Measurements from ENCODE around the gene TNPO3.

Gene TNPO3

DNA sequence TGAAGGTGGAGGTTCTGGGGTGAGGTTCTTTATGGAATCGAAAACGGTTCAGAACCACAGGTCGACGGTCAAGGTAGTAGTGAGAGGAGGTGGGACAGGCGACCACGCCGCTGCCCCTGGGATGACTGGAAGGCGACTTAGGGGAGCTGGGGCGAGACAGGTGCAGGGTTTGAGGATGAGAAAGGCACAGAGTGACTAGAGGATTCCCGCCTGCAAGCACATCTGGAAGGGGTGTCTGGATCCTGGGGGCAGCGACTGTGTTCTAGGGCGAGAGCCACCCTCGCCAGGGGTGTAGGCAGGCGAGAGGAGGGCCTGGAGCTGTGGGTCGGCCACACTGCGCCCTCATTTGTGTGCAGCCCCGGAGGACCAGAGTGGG is 117.7 kb downstream of the TNPO3 start:
- no peak for FAIRE-seq

DNA sequence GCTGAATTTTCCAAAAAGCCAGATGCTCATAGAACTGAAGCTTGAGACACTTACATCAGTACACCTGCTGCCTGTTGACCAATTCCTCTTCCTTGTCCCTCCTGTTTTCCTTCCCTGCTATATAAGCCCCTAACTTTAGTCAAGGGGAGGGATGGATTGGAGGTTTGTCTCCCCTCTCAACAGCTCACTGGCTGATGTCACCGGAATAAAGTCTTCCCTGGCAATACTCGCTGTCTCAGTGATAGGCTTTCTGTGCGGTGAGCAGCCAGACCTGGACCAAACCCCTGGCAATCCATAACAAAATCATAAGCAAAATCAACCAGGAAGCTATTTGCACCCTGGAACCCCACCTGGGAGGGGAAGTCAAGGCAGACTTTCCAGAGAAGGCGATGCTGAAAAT is 118.1 kb downstream of the TNPO3 start:
- no peak for FAIRE-seq

DNA sequence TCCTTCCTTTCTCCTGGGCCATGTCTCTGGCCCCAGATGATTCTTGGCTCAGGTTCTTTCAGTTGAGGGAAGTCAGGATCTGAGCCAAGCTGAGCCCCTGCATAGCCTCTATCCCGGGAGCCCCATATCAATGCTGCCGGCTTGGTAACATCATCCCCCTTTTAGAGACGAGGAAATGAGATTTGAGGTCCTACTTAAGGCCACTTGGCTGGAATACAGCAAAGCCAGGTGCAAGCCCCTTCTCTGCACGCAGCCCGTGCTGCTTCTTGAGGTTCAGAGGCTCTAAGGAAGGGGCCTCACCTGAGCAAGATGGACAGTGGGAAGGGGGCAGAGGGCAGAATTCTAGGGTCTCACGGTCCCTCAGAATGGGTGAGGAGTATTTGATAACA is 119.6 kb downstream of the TNPO3 start:
- no peak for FAIRE-seq

DNA sequence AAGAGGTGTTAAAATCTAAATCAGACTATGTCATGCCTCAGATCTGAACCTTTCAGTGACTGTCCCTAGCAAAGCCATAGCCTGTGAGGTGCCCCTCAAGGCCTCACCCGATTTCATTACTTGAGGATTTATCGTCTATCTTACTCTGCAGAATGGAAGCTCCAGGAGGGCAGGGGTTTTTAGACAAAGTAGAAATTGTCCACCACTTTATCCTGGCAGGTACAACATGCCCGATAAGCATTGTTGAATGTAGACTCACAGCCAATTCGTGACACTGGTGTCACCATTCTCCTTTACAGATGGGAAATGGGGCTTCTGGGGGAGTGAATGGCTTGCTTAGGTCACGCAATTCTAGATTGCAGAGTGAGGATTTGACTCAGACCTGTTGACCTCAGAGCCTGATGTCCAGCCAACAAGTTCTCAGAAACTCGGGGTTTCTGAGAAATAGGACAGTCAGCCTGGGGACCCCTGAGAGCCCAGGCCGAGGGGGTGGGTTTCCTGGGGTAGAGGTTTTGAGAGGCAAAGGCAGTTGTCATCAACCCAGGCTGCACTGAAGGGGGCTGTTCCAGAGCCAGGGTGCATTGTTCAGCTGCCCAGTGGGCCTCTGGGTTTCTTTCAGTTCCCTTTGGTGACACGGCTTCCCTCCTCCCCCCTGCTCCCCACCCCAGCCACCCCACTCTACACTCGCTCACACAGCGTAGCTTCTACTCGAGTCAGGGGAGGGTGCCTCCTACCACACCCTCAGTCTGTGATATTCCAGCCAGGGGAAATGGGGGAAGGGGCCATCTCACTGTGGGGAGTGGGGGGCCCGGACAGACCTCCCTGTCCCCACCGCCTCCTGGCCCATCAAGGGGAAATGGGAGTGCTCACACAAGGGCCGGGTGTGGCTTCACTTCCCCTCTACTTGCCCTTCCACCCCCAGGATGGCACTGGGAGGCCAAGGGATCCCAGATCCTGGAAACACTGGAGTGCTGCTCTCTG is 120.3 kb downstream of the TNPO3 start:
- FAIRE-seq = no peak

DNA sequence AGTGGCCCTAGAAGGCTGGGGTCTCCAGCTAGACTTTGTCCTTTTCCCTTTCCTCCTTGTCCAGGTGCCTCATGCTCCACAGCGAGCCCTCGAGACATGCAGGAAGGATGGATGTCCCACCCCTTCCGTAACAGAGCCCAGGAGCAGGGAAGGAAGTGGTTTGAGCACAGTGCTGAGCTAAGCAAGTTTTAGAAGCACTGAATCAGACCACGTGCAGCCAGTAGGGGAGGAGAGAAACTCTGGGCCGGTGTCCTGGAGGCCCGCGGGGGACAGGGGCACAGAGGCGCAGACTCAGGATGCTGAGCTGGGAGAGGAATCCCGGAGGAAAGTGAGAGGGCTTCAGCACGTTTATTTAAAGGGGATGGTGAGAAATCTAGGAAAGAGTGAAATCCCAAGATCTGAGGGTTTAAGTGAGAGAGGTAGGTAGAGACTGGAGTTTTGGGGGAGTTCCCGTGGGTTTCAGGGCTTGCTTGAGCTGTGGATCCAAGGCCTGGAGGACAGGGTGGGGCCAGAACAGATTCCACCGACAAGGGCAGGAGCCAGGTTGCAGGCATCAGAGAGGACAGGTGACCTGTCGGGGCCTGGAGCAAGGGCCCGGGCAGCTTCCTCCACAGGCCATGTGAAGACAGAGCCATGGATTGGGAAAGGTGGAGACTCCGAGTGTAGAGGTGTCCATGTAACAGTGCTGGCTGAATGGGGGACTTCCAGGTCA is 121.6 kb downstream of the TNPO3 start:
- FAIRE-seq = no peak

DNA sequence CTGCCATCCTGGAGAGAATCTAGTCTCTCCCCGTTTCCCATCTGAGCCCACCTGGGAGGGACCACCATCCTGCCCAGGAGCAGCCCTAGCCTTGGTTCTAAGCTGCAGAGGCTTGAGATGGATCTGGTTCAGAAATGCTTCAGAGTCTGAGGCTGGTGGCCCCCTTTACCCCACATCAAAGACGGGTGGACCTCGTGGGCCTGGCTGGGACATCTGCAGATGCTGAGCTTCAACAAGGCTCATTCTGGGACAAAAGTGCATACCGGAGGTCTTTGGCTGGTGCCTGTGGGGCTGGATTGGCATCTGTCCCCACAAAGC is 122.1 kb downstream of the TNPO3 start:
- FAIRE-seq = no peak

DNA sequence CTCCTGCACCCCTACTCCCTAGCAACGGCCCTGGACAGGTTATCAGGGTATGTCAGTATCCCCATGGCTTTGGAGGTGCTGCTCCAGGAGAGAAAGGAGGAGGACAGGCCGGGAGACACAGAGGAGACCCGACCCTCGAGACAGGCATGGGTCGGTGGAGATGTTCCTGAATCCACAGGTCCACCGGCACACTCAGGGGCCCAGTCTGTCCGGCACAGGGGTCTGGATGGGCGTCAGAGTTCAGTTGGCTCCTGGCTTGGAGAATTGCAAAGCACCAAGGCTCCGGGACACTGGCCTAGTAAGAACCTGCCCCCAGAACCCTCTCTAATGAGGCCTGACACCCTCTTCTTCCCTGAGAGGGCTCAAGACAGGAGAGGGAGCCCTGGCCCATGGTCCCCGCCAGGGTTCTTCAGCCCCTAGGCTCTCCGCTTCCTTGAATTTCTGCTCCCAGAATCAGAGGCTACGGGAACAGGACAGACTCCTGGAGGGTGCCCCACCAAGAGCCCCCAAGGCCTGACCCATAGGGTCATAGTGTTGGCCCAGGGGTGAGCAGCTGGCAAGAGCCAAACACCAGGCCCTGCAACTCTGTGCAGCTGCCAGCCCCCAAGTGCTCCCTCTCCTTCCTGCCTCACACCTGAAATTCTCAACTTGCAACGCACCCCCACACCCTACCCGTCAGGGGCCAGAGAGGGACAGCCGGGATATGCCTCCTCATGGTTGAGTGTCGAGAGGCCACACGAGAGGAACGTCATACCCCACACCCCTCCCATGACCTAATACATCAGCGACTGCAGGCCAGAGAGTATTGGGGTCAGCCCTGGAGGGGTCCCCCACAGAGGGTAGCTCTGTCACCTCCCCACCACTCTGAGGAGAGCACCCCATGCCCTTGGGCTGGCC is 122.7 kb downstream of the TNPO3 start:
- FAIRE-seq = no peak

DNA sequence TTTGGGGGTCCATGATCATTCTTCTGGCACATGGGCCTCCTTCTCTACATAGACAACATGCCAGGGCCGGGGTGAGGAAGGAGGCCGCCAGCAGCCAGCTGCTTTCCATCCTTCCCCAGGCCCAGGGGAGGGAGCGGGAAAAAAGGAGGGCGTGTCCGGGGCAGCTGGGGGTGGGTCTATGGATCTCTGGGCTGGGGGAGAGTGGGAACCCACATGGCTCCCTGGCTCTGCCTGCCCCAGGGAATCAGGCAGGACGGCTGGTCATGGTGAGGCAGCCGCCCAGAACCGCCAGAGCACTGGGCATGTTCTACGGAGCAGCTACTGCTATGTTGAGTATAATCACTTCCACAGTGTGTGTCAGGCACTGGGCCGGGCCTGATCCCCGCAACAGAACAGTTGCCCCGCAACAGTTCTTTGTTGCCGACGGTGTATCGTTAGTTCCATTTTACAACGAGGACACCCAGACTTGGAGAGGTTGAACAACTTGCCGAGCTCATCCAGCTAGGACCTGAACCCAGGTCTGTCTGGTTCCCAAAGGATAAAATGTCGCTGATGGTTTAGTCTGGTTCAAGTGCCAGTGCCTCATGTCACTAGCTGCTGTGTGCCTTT is 123.6 kb downstream of the TNPO3 start:
- no peak for FAIRE-seq

DNA sequence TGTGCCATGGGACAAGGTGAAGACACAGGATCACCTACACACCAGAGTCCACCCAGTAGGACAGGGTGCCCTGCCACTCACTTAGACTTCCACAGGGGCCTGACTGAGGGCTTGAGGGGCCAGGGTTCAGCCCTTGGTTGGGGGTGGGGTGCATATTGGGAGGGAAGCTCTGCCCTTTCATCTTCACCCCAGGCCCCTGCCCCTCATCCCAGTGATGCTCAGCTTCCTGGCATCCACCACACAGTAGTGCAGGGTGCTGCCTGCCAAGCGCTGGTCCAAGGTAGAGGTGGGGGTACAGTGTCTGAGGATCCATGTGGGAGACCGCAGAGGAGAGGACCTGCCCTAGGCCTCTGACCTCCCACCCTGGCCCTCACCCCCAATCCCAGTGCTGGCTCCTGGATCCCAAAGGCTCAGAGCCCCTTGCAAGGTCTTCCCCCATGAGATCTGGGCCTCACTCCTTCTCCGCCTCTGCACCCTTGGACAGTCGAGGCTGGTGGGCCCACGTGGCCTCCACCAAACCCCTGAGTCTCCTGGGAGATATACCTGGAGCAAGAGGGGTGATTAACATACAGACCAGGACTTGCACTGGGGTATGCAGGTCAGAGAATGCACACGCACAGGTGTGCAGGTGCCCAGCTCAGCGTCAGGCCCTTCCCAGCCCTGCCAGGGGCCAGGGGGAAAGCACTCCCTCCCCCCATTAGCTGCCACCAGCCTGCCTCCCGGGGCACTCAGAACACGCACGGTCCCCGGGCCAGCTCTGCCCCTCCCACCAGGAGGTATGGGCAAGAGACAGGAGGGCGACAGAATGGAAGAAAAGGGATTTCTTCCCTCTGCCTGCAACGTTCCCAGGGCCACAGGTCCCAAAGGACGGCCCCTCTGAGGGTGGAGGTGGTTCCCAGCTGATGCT is 125.8 kb downstream of the TNPO3 start:
- FAIRE-seq = no peak

DNA sequence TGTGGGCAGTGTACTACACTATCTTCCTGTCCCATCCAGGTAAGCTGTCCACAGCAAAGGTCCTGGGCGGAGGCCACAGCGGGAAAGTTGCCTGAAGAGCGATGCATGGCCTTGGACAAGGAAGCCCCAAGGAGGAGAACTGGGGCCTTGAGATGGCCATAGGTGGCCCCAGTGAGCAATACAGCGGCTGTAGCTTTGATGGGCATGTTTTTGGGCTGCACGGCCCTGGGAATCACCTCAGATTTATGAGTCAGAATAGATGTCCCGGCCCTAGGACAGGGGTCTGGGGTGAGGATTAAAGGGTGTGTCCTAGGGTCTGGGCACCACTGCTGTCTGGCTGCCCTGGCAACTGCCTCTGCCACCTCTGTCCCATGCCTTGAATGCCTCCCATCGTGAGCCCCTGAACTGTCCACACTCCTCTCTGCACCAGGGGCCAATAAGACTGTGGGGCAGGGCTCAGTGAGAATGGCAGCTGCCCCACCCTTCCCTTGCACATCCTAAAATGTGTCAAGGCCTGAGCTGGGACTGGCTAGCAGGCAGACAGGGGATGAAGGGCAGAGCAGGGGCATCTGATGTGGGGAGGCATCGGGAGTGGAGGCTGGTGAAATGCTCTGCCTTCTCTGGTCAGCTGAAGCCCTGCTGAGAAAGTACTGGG is 126.6 kb downstream of the TNPO3 start:
- no peak for FAIRE-seq

DNA sequence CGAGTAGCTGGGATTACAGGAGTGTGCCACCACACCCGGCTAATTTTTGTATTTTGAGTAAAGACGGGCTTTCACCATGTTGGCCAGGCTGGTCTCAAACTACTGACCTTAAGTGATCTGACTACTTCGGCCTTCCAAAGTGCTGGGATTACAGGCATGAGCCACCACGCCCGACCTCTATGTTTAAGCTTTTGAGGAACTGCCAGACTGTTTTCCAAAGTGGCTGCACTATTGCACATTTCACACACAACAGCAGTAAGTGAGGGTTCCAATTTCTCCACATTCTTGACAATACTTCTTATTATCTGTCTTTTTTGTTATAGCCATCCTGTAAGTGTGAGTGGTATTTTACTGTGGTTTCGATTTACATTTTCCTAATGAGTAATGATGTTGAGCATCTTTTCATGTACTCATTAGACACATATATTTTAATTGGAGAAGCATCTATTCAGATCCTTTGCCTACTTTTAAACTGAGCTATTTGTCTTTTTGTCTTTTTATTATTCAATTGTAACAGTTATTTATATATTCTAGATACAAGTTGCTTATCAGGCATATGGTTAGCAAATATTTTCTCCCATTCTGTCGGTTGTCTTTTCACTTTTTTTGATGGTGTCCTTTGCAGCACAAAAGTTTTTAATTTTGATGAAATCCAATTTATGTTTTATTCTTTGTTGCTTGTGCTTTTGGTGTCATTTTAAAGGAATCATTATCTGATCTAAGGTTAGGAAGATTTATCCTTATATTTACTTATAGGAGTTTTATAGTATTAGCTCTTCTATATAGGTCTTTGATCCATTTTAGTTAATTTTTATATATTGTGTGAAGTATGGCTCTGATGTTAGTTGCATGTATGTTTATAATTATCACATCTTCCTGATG is 130.0 kb downstream of the TNPO3 start:
- FAIRE-seq = no peak

DNA sequence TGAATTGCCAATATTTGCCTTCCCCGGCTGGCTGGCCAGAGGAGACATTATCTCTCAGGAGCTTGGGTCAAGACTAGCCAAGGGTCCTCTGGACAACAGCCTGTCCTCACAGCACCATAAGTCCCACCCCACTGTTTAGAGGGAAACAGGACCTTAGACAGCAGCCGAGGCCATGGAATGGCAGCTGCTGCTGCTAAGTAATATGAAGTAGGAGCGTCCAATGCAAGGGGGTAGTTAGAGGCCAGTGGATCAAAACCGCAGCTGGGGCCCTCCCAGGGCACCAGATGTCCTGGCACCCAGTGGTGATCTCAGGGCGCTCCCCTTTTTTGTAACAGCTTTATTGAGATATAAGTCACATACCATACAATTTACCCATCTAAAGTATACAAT is 131.5 kb downstream of the TNPO3 start:
- FAIRE-seq = no peak

DNA sequence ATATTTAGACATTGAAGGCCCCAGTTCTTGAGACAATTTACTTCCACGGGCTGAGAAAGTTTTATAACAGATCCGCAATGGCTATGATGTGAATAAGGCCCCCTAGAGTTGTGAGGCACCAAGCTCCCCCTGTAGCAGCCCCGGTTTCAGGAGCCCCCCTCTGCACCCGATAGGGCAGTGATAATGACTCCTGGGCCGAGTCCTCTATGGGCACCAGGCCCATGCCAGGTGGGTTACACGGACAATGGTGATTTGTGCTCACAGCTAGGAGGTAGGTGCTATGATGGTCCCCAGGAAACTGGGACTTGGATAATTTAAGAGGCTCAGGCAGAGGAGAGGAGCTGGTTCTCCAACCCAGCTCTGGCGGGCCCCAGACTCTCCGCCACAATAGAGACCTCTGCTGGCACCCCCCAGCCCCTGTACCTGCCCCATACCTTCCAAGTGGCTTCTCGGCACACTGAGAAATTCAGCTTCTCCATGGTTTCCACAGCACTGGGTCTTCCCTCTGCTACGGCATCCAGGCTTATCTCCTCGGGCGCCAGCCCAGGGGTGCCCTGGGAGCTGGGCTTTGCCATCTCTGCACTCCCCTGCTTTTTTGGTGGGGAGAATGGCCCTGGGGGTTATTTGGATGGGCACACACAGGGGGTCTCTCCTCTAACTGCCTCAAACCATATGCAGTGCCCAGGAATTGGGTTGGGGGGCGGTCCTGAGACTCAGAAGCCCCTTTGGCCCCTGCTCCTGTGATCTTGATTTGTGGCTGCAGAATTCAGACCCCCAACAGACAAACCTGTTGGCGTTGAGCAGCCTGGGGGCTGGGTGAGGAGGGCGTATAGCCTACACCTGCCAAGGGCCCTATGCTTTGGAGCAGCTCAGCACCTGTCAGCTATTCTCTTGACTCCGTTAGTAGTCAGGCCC is 132.2 kb downstream of the TNPO3 start:
- no peak for FAIRE-seq

DNA sequence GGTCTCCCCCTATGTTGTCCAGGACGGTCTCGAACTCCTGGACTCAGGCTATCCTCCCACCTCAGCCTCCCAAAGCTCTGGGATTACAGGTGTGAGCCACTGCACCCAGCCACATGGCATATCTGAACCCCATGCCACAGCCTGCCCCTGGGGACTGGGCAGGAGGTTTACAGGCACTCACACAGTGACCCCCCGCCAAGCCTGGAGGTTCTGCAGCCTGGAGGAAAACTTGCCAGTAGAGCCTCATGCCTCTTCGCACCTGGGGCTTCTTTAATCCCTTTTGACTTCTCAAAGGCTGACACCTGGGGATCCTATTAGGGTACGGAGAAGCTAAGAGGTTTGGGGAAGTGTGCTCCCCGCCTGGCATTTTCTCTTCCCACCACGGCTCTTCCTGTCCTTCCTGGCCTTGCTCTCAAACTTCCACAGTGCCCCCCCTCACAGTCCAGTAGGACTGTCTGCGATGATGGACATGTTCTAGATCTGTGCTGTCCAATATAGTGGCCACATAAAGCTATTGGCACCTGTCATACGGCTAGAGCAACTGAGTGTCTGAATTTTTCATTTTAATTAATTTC is 133.0 kb downstream of the TNPO3 start:
- no peak for FAIRE-seq

DNA sequence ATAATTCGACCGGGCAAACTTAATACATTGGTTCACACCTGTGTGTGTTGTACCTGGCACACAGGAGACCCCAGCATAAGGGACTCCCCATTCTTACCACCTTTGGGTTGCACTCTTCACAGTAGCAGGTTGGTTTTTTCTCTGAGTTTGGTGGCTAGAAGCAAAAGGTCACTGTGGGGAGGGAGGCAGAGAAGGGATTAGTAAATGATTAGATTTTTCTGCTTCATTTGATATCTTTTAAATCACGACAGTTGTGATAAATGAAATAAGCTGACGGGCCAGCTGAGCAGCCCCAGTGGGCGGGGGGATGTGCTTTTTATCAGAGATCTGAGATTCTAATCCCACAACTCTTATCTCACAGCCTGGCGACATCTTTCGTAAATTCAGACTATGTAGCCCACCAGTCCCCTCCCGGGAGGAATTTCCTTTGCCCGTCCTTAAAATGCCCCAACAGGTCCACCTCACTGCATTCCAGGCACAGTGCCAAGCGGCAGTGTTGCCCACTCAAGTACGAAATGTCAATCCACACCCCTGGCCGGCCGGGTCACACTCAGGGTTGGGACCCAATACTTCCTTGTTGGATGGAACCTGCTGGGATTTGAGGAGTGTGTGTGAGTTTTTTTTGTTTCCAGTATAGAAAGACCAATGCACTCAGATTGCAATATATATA is 133.9 kb downstream of the TNPO3 start:
- no peak for FAIRE-seq

DNA sequence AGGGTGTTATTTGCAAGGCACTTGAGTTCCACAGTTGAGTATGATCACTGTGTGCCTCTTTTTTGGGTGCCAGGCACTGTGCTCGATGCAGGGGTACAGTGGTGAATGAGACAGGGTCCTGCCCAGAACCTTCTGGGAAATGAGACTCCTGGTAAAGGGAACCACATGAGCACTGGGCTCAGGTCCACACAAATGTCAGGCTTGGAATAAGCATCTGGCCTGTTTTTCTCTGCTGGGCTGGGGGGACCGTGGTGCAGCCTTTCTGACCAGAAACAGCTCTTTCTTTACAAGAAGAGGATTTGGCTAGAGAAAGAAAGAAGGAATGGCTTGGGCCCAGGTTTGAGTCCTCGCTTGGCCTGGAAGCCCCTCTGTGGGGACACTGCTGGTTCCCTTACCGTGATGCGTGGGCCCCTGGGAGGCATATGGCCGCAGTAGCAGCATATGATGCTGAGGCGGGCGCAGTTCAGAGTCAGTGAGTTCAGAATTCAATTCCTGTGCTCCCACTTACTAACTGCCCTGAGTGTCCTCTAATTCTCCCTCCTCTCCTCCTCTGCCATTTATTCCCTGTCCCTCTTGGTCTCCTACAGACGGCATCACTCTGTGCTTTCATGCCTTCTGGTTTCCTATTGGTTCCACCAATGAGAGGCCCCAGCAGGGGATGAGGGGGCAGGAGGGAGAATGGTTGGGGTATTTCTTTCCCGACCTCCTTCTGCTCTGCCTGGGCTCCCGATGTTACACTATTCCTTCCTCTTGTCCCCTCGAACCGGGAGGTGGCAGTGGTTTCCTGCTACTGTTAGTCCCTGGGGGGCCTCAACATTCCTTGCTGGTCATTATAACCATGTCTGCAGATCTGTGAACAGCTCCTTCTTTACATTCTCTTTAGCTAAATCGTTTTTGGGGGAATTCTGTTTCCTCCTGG is 134.8 kb downstream of the TNPO3 start:
- no peak for FAIRE-seq

DNA sequence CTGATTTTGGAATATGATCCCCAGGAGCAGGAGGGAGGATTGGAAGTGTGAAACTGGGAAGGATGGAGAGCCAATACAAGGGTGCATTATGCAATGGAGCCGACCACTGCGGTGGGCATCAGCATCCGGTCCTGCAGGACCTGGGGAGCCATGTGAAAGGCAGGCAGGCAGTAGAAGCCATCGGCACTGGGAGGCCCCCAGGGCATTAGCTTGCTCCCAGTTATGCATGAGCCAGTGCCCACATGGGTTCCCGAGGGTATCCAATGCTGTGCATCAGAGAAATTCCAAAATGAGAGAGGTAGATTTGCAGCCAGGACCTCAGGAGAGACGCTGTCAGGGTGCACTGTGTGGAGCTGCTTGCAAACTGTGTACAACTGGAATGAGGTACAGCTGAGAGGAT is 135.7 kb downstream of the TNPO3 start:
- no peak for FAIRE-seq
